H9 (cell line): ENCODE data around the gene CFAP161. TPM values are rescaled to one million over a fixed set of nuclear protein-coding genes. Genes with fewer than 3 reads are reported as not detected.

Source experiments
- DNase-seq: peaks from one replicate; pipeline ENCODE4 v3.0.0-alpha.2; 2017
- H2AFZ ChIP-seq: one replicate; pipeline ENCODE4 v1.6.1; 2013; ENCODE audit warnings: mild to moderate bottlenecking, low read length, control low read depth, moderate library complexity
- H2AK5ac ChIP-seq: 2 replicates; pipeline ENCODE4 v1.6.1; 2013; ENCODE audit warnings: low read length, control low read depth, mixed read lengths; ENCODE audit not compliant: insufficient read length
- H2BK120ac ChIP-seq: one replicate; pipeline ENCODE4 v1.6.1; 2013; ENCODE audit warnings: low read depth, mild to moderate bottlenecking, low read length, control low read depth, inconsistent platforms; ENCODE audit not compliant: poor library complexity, severe bottlenecking
- H2BK12ac ChIP-seq: 2 replicates; pipeline ENCODE4 v1.6.1; 2013; ENCODE audit warnings: low read length, control low read depth, mixed read lengths, low read depth; ENCODE audit not compliant: insufficient read length
- H2BK15ac ChIP-seq: 2 replicates; pipeline ENCODE4 v1.6.1; 2013; ENCODE audit warnings: low read depth, low read length, control low read depth
- H2BK20ac ChIP-seq: one replicate; pipeline ENCODE4 v1.6.1; 2013; ENCODE audit warnings: low read depth, mild to moderate bottlenecking, low read length, control low read depth, inconsistent platforms; ENCODE audit not compliant: poor library complexity, severe bottlenecking
- H2BK5ac ChIP-seq: 2 replicates; pipeline ENCODE4 v1.6.1; 2013; ENCODE audit warnings: low read length, control low read depth, mixed read lengths; ENCODE audit not compliant: insufficient read length
- H3K14ac ChIP-seq: 2 replicates; pipeline ENCODE4 v1.6.1; 2013; ENCODE audit warnings: low read length, control low read depth; ENCODE audit not compliant: insufficient read depth
- H3K18ac ChIP-seq: 2 replicates; pipeline ENCODE4 v1.6.1; 2013; ENCODE audit warnings: low read depth, mild to moderate bottlenecking, mixed read lengths, low read length, control low read depth; ENCODE audit not compliant: insufficient read length
- H3K23ac ChIP-seq: 2 replicates; pipeline ENCODE4 v1.6.1; 2013; ENCODE audit warnings: low read length, control low read depth, mixed read lengths, low read depth; ENCODE audit not compliant: insufficient read length
- H3K23me2 ChIP-seq: 2 replicates; pipeline ENCODE4 v1.6.1; 2013; ENCODE audit warnings: low read depth, mild to moderate bottlenecking, mixed read lengths, low read length, control low read depth; ENCODE audit not compliant: insufficient read length, poor library complexity, severe bottlenecking
- H3K27ac ChIP-seq: 2 replicates; pipeline ENCODE4 v1.5.1; 2013; ENCODE audit warnings: low read length, control low read depth, mixed read lengths, low read depth; ENCODE audit not compliant: insufficient read length
- H3K27me3 ChIP-seq: 2 replicates; pipeline ENCODE4 v1.6.1; 2013; ENCODE audit warnings: low read length, control low read depth, inconsistent platforms; ENCODE audit not compliant: insufficient read depth
- H3K4ac ChIP-seq: 2 replicates; pipeline ENCODE4 v1.6.1; 2013; ENCODE audit warnings: low read depth, mild to moderate bottlenecking, control low read depth, inconsistent platforms, low read length, moderate library complexity
- H3K4me1 ChIP-seq: 2 replicates; pipeline ENCODE4 v1.6.1; 2013; ENCODE audit warnings: low read length, control low read depth, inconsistent platforms; ENCODE audit not compliant: insufficient read depth
- H3K4me2 ChIP-seq: 2 replicates; pipeline ENCODE4 v1.6.1; 2013; ENCODE audit warnings: low read length, control low read depth, mixed read lengths; ENCODE audit not compliant: insufficient read length, insufficient read depth
- H3K56ac ChIP-seq: 2 replicates; pipeline ENCODE4 v1.6.1; 2013; ENCODE audit warnings: low read depth, mild to moderate bottlenecking, mixed read lengths, low read length, control low read depth; ENCODE audit not compliant: insufficient read length
- H3K79me1 ChIP-seq: 2 replicates; pipeline ENCODE4 v1.6.1; 2013; ENCODE audit warnings: low read depth, mild to moderate bottlenecking, moderate library complexity, low read length, control low read depth, inconsistent platforms; ENCODE audit not compliant: insufficient read depth, poor library complexity, severe bottlenecking
- H3K79me2 ChIP-seq: 2 replicates; pipeline ENCODE4 v1.6.1; 2013; ENCODE audit warnings: low read length, control low read depth, inconsistent platforms; ENCODE audit not compliant: insufficient read depth
- H3K9ac ChIP-seq: 2 replicates; pipeline ENCODE4 v1.6.1; 2013; ENCODE audit warnings: low read length, control low read depth, mixed read lengths; ENCODE audit not compliant: insufficient read length; ENCODE audit errors: extremely low read depth
- H3K9me3 ChIP-seq: one replicate; pipeline ENCODE4 v1.6.1; 2013; ENCODE audit warnings: low read depth, low read length, inconsistent platforms; ENCODE audit not compliant: control insufficient read depth
- H3T11ph ChIP-seq: one replicate; pipeline ENCODE4 v1.6.1; 2013; ENCODE audit warnings: mild to moderate bottlenecking, low read length, control low read depth, inconsistent platforms
- H4K20me1 ChIP-seq: one replicate; pipeline ENCODE4 v1.6.1; 2013; ENCODE audit not compliant: control insufficient read depth, insufficient read length, insufficient read depth
- H4K5ac ChIP-seq: 2 replicates; pipeline ENCODE4 v1.6.1; 2013; ENCODE audit warnings: low read depth, mild to moderate bottlenecking, mixed read lengths, low read length, control low read depth; ENCODE audit not compliant: insufficient read length
- H4K8ac ChIP-seq: replicated peaks from 2 replicates; pipeline ENCODE4 v1.6.1; 2013; ENCODE audit warnings: low read length, control low read depth, mixed read lengths, low read depth; ENCODE audit not compliant: insufficient read length
- H4K91ac ChIP-seq: 2 replicates; pipeline ENCODE4 v1.6.1; 2013; ENCODE audit warnings: low read depth, mild to moderate bottlenecking, moderate library complexity, mixed read lengths, low read length, control low read depth; ENCODE audit not compliant: insufficient read length
- H3K27ac Mint-ChIP-seq, 3 experiments: 2 replicates in 2 of 3; 3 replicates in 1 of 3; pipeline ENCODE4 v1.8.0; 2020 to 2021; ENCODE audit warnings: mixed read lengths in 3 of 3, mild to moderate bottlenecking in 1 of 3, moderate library complexity in 1 of 3
- H3K27me3 Mint-ChIP-seq: 2 replicates; pipeline ENCODE4 v1.8.0; 2021; ENCODE audit warnings: low read depth, mild to moderate bottlenecking, moderate library complexity, mixed read lengths
- H3K36me3 Mint-ChIP-seq, 3 experiments: 2 replicates in 2 of 3; 3 replicates in 1 of 3; pipeline ENCODE4 v1.8.0; 2020 to 2021; ENCODE audit warnings: low read depth in 3 of 3, mixed read lengths in 3 of 3; ENCODE audit not compliant: insufficient read depth in 1 of 3
- H3K4me1 Mint-ChIP-seq, 2 experiments: 2 replicates each; pipeline ENCODE4 v1.8.0; 2020; ENCODE audit warnings: mixed read lengths in 2 of 2
- H3K4me3 Mint-ChIP-seq, 2 experiments: 2 replicates in 1 of 2; 3 replicates in 1 of 2; pipeline ENCODE4 v1.8.0; 2020 to 2021; ENCODE audit warnings: mild to moderate bottlenecking in 2 of 2, mixed read lengths in 2 of 2, moderate library complexity in 1 of 2
- H3K9me3 Mint-ChIP-seq, 2 experiments: 2 replicates in 1 of 2; 3 replicates in 1 of 2; pipeline ENCODE4 v1.8.0; 2020; ENCODE audit warnings: mild to moderate bottlenecking in 2 of 2, mixed read lengths in 2 of 2, moderate library complexity in 1 of 2
- CTCF ChIP-seq: fragments of 200-600 bp; sonication (generic); conservative IDR thresholded peaks from 3 replicates; pipeline ENCODE4 v1.8.0; 2021; ENCODE audit warnings: antibody characterized with exemption, mild to moderate bottlenecking
- WGBS: extraction: QIAGEN DNeasy Blood & Tissue Kit; methylation state at CpG from one replicate; pipeline ENCODE4 v1.1.7; 2013; ENCODE audit warnings: missing lambda C conversion rate, low lambda C conversion rate, mixed read lengths; ENCODE audit not compliant: insufficient read length; ENCODE audit errors: extremely low coverage; 5-methylcytosine and 5-hydroxymethylcytosine counted together
- total RNA-seq: library from RNA; stranded (reverse); gene quantifications from 2 replicates; pipeline ENCODE4 v1.2.1, GENCODE V29; 2021

The CFAP161 gene
- total RNA-seq, 1 experiment from 2014 or later, result 0.24 TPM

- Mint-ChIP-seq H3K4me1 (no peaks in the 10 kb centered on the region), H3K4me3 (no peak overlapping the region), H3K36me3 (no peaks in the 10 kb centered on the region), H3K27me3 (no peaks in the 10 kb centered on the region; the same call in none of the 2 replicates), H3K9me3 (no peaks in the 10 kb centered on the region), H3K27ac (no peak overlapping the region)
- Histone ChIP-seq H2BK5ac (no peak overlapping the region), H3K23ac (no peak overlapping the region), H3K27me3 (no peaks in the 10 kb centered on the region), H2BK120ac (no peak overlapping the region), H4K20me1 (no peaks in the 10 kb centered on the region), H3K56ac (no peak overlapping the region), H4K8ac (no peak overlapping the region), H3K27ac (no peak overlapping the region), H3K18ac (no peak overlapping the region), H3K4me1 (no peaks in the 10 kb centered on the region), H4K5ac (no peak overlapping the region), H3K23me2 (no peaks in the 10 kb centered on the region), H3K79me2 (no peaks in the 10 kb centered on the region), H3T11ph (no peak overlapping the region), H2BK12ac (no peak overlapping the region), H4K91ac (no peak overlapping the region), H3K4me2 (no peak overlapping the region), H2AK5ac (no peak overlapping the region), H2BK20ac (no peak overlapping the region), H3K4ac (no peak overlapping the region), H3K14ac (peak overlapping the region; percentile 40; the same call in 1 of the 2 replicates), H3K9ac (no peak overlapping the region), H2AFZ (no peak overlapping the region), H3K9me3 (no peaks in the 10 kb centered on the region), H3K79me1 (no peaks in the 10 kb centered on the region), H2BK15ac (no peak overlapping the region)
- no CpG with 5 or more reads among the region's 7 CpGs for WGBS
- no peak for TF ChIP-seq CTCF
- DNase-seq, result no peak
These were observed 17.3 kb downstream of the CFAP161 start for GRCh38 chr15:81151389-81151788.
